Parathyroid adenoma (tissue), 2 donors: ENCODE results near the gene CACNA1A.

Experiments
- H2AFZ ChIP-seq: fragments of 300-600 bp; sonication (generic); one replicate; pipeline ENCODE4 v1.7.0; 2017; ENCODE audit warnings: antibody characterized with exemption, mild to moderate bottlenecking
- H3K27ac ChIP-seq: fragments of 300-600 bp; sonication (generic); one replicate; pipeline ENCODE4 v1.7.0; 2017
- H3K27me3 ChIP-seq: fragments of 300-600 bp; sonication (generic); one replicate; pipeline ENCODE4 v1.7.0; 2017; ENCODE audit warnings: low read length; ENCODE audit not compliant: control insufficient read depth, insufficient read depth
- H3K36me3 ChIP-seq: fragments of 300-600 bp; sonication (generic); one replicate; pipeline ENCODE4 v1.7.0; 2017; ENCODE audit warnings: low read length; ENCODE audit not compliant: control insufficient read depth, insufficient read depth
- H3K4me1 ChIP-seq: fragments of 300-600 bp; sonication (generic); one replicate; pipeline ENCODE4 v1.7.0; 2017; ENCODE audit warnings: control low read depth
- H3K4me2 ChIP-seq: fragments of 300-600 bp; sonication (generic); one replicate; pipeline ENCODE4 v1.7.0; 2017; ENCODE audit warnings: low read length
- H3K4me3 ChIP-seq: fragments of 300-600 bp; sonication (generic); one replicate; pipeline ENCODE4 v1.7.0; 2017; ENCODE audit warnings: low read depth, low read length
- H3K79me2 ChIP-seq: fragments of 300-600 bp; sonication (generic); one replicate; pipeline ENCODE4 v1.7.0; 2017; ENCODE audit warnings: control low read depth
- H3K9ac ChIP-seq: fragments of 300-600 bp; sonication (generic); one replicate; pipeline ENCODE4 v1.7.0; 2017; ENCODE audit warnings: mild to moderate bottlenecking
- H3K9me3 ChIP-seq: fragments of 300-600 bp; sonication (generic); one replicate; pipeline ENCODE4 v1.7.0; 2017; ENCODE audit warnings: low read length; ENCODE audit not compliant: control insufficient read depth
- CTCF ChIP-seq: fragments of 300-600 bp; sonication (generic); IDR thresholded peaks from one replicate; pipeline ENCODE4 v1.7.0; 2017; ENCODE audit warnings: antibody characterized with exemption, mild to moderate bottlenecking
- donor health status: primary hyperparathyroidism.

CACNA1A gene

DNA sequence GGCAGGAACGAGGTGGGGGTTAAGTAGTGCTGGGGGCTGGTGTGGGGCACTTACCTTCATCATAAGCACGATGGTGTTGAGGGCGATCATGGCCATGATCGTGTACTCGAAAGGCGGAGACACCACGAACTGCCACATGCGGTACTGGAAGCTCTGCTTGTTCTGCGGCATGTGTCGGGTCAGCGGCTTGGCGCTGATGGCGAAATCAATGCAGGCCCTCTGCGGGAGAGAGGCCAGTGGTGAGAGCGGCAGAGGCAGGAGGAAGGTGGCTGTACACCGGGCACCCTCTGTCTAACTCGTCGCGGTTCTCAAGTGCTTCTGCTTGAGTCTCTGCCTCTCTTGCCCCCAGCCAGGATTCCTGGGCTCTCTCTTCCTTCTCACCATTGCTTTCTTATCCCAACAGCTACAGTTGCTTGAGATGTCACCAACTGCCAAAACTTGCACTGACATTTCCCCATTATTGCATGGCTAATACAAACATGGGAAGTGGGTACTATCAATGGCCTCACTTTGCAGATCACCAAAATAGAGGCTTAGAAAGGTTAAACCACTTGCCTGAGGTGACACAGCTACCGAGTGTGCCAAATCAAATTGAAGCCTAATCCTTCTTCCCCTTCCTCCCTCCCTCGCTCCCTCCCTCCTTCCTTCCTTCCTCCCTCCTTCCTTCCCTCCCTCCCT, 251.1 kb downstream of the CACNA1A start:
- Histone ChIP-seq H3K36me3 (no peaks in the 10 kb centered on the region), H3K27ac (no peak overlapping the region), H3K9me3 (no peaks in the 10 kb centered on the region), H3K4me3 (no peak overlapping the region), H3K79me2 (no peaks in the 10 kb centered on the region), H3K27me3 (no peaks in the 10 kb centered on the region), H3K9ac (no peak overlapping the region), H3K4me2 (no peak overlapping the region), H2AFZ (no peak overlapping the region), H3K4me1 (no peaks in the 10 kb centered on the region)
- TF ChIP-seq CTCF: no peak

- no peak for TF ChIP-seq CTCF
- no peak overlapping the region for H3K27ac ChIP-seq
These were observed 253.5 kb downstream of the CACNA1A start for GRCh38 chr19:13252569-13253335.

GRCh38 chr19:13244920-13245319, 261.4 kb downstream of the CACNA1A start:
- Histone ChIP-seq H2AFZ (no peak overlapping the region), H3K4me3 (no peak overlapping the region), H3K79me2 (no peaks in the 10 kb centered on the region), H3K4me2 (no peak overlapping the region), H3K27me3 (no peaks in the 10 kb centered on the region), H3K27ac (no peak overlapping the region), H3K36me3 (no peaks in the 10 kb centered on the region), H3K9me3 (no peaks in the 10 kb centered on the region), H3K9ac (no peak overlapping the region), H3K4me1 (no peaks in the 10 kb centered on the region)
- no peak for TF ChIP-seq CTCF

More at GRCh38 chr19:13252569-13253335, 253.5 kb downstream of the CACNA1A start:
- Histone ChIP-seq H3K4me3 (no peak overlapping the region), H2AFZ (no peak overlapping the region), H3K9me3 (no peaks in the 10 kb centered on the region), H3K79me2 (no peaks in the 10 kb centered on the region), H3K4me2 (no peak overlapping the region), H3K36me3 (no peaks in the 10 kb centered on the region), H3K27me3 (no peaks in the 10 kb centered on the region), H3K4me1 (no peaks in the 10 kb centered on the region), H3K9ac (no peak overlapping the region)

DNA sequence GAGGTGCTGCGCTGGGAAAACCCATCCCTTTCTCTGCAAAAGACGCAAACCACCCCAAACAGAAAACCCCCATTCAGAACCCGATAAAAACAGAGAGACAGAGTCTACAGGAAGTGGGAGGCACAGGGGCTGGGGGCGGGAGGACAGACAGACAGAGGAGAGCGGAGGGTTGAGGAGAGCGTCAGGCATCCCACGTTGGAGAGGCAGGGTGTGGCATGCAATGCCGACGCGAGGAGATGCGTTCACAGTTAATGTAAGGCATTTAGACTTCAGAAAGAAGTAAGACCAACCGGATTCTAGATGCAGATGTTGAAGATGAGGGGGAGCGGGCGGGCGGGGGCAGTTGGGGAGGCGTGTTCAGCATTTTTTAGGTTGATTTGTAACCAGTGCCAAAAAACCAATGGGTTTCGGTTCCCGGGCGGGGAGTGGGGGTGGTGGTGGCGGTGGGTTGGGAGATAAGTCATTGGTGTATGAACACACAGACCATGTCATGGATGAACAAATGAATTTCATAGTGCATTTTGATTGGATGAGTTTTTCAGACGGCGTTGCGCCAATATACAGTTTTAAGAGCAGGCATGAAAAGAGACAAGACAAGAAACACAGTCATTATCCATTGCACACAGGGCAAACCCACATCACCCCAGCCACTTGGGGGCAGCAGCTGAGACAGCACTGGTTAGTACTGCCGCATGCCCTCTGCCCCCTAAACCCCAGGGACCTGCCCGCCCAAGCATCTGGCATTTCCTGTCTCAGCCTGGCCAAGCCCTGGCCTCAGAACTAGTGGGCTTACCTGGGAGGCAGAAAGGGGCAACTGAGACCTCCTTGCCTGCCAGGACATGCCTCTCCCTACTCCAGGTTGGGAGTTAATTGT, 264.8 kb downstream of the CACNA1A start:
- Histone ChIP-seq H3K4me1 (no peaks in the 10 kb centered on the region), H3K27ac (no peak overlapping the region), H3K4me3 (no peak overlapping the region), H3K4me2 (no peak overlapping the region), H3K9ac (no peak overlapping the region), H3K79me2 (no peaks in the 10 kb centered on the region), H3K36me3 (no peaks in the 10 kb centered on the region), H3K9me3 (no peaks in the 10 kb centered on the region), H3K27me3 (no peaks in the 10 kb centered on the region), H2AFZ (no peak overlapping the region)
- no peak for TF ChIP-seq CTCF
